Osteocyte (in vitro differentiated cells): ENCODE data around the gene PHF24. TPM values are rescaled to one million over a fixed set of nuclear protein-coding genes. Genes with fewer than 3 reads are reported as not detected.
"Not testable (repeated sequence)": the region's sequence is repeated elsewhere in the genome, so short reads cannot be mapped to it uniquely, and the experiment has no call there.

Experiments used
- DNase-seq: peaks from one replicate; pipeline ENCODE4 v3.0.0; 2021; ENCODE audit warnings: mixed read lengths; ENCODE audit not compliant: unreplicated experiment; ENCODE audit errors: extremely low spot score
- H3K27ac Mint-ChIP-seq: one replicate; pipeline ENCODE4 v1.8.0; 2021; ENCODE audit warnings: mild to moderate bottlenecking, mixed read lengths; ENCODE audit not compliant: unreplicated experiment
- H3K27me3 Mint-ChIP-seq: one replicate; pipeline ENCODE4 v1.8.0; 2021; ENCODE audit warnings: mixed read lengths; ENCODE audit not compliant: unreplicated experiment
- H3K36me3 Mint-ChIP-seq: one replicate; pipeline ENCODE4 v1.8.0; 2021; ENCODE audit warnings: mixed read lengths; ENCODE audit not compliant: unreplicated experiment
- H3K4me1 Mint-ChIP-seq: one replicate; pipeline ENCODE4 v1.8.0; 2021; ENCODE audit warnings: mixed read lengths; ENCODE audit not compliant: unreplicated experiment
- H3K4me3 Mint-ChIP-seq: one replicate; pipeline ENCODE4 v1.8.0; 2021; ENCODE audit warnings: mild to moderate bottlenecking, moderate library complexity, mixed read lengths; ENCODE audit not compliant: unreplicated experiment
- H3K9me3 Mint-ChIP-seq: one replicate; pipeline ENCODE4 v1.8.0; 2021; ENCODE audit warnings: mixed read lengths; ENCODE audit not compliant: unreplicated experiment
- CTCF ChIP-seq: fragments of 200-600 bp; sonication (generic); IDR thresholded peaks from 2 replicates; pipeline ENCODE4 v1.5.0; 2021; ENCODE audit warnings: antibody characterized with exemption, mild to moderate bottlenecking, moderate library complexity
- total RNA-seq: library from RNA; stranded (reverse); gene quantifications from 2 replicates; pipeline ENCODE4 v1.2.1, GENCODE V29; 2021

The PHF24 gene
- total RNA-seq, 1 donor from 2014 or later, result not detected

GRCh38 chr9:34948451-34948850 lies 9.6 kb upstream of the PHF24 start:
- Mint-ChIP-seq H3K4me1 (no peaks in the 10 kb centered on the region), H3K27me3 (peaks cover 63% of the 10 kb centered on the region), H3K9me3 (no peaks in the 10 kb centered on the region), H3K36me3 (no peaks in the 10 kb centered on the region), H3K27ac (no peak overlapping the region), H3K4me3 (no peak overlapping the region)
- no peak for TF ChIP-seq CTCF
- no peak for DNase-seq

GRCh38 chr9:34954225-34954624 lies 3.9 kb upstream of the PHF24 start:
- no peaks in the 10 kb centered on the region for H3K4me1 Mint-ChIP-seq
- H3K9me3 Mint-ChIP-seq, result no peaks in the 10 kb centered on the region
- peaks cover 72% of the 10 kb centered on the region for H3K27me3 Mint-ChIP-seq
- no peak overlapping the region for H3K27ac Mint-ChIP-seq
- H3K4me3 Mint-ChIP-seq, result no peak overlapping the region
- no peaks in the 10 kb centered on the region for H3K36me3 Mint-ChIP-seq
- no peak for TF ChIP-seq CTCF
- DNase-seq, result no peak

GRCh38 chr9:34956066-34956465 lies 2.0 kb upstream of the PHF24 start:
- not testable (repeated sequence) for H3K9me3 Mint-ChIP-seq, H3K4me1 Mint-ChIP-seq, H3K4me3 Mint-ChIP-seq, H3K27ac Mint-ChIP-seq, DNase-seq, H3K36me3 Mint-ChIP-seq
- peaks cover 78% of the 10 kb centered on the region for H3K27me3 Mint-ChIP-seq

GRCh38 chr9:34956648-34957047 lies 1.4 kb upstream of the PHF24 start:
- Mint-ChIP-seq H3K36me3 (no peaks in the 10 kb centered on the region), H3K4me1 (no peaks in the 10 kb centered on the region), H3K27ac (no peak overlapping the region), H3K9me3 (no peaks in the 10 kb centered on the region), H3K27me3 (peaks cover 78% of the 10 kb centered on the region), H3K4me3 (peak overlapping the region; percentile 22)
- no peak for DNase-seq
- no peak for TF ChIP-seq CTCF

- H3K4me3 Mint-ChIP-seq, result peak overlapping the region; percentile 24
- no peaks in the 10 kb centered on the region for H3K9me3 Mint-ChIP-seq
- no peak overlapping the region for H3K27ac Mint-ChIP-seq
- H3K27me3 Mint-ChIP-seq, result peaks cover 80% of the 10 kb centered on the region
- no peak for DNase-seq
- H3K4me1 Mint-ChIP-seq, result no peaks in the 10 kb centered on the region
- no peaks in the 10 kb centered on the region for H3K36me3 Mint-ChIP-seq
- peak; percentile 3 for TF ChIP-seq CTCF
Observed at GRCh38 chr9:34958411-34958982, 412 bp downstream of the PHF24 start.

GRCh38 chr9:34959461-34959860 lies 1.4 kb downstream of the PHF24 start:
- H3K27ac Mint-ChIP-seq, result no peak overlapping the region
- no peaks in the 10 kb centered on the region for H3K4me1 Mint-ChIP-seq
- no peak for TF ChIP-seq CTCF
- no peaks in the 10 kb centered on the region for H3K9me3 Mint-ChIP-seq
- peaks cover 82% of the 10 kb centered on the region for H3K27me3 Mint-ChIP-seq
- H3K4me3 Mint-ChIP-seq, result no peak overlapping the region
- no peak for DNase-seq
- no peaks in the 10 kb centered on the region for H3K36me3 Mint-ChIP-seq
